GM19324 (cell line): Measurements from ENCODE around the gene MTIF2.
"Not testable (repeated sequence)": the region's sequence is repeated elsewhere in the genome, so short reads cannot be mapped to it uniquely, and the experiment has no call there.

Source experiments
- ATAC-seq: cut with Tn5 transposase; IDR thresholded peaks from one replicate; pipeline ENCODE4 v1.9.1; 2021; ENCODE audit warnings: mild to moderate bottlenecking, moderate library complexity; ENCODE audit not compliant: unreplicated experiment, low FRiP score

The MTIF2 gene

GRCh38 chr2:55204536-55204935 is 64.5 kb downstream of the MTIF2 start:
- no peak for ATAC-seq

- no peak for ATAC-seq
These were observed 68.6 kb downstream of the MTIF2 start for GRCh38 chr2:55200416-55200815.

GRCh38 chr2:55196526-55196925 is 72.5 kb downstream of the MTIF2 start:
- no peak for ATAC-seq

- ATAC-seq, result not testable (repeated sequence)
These were observed 77.1 kb downstream of the MTIF2 start for GRCh38 chr2:55191888-55192287.

DNA sequence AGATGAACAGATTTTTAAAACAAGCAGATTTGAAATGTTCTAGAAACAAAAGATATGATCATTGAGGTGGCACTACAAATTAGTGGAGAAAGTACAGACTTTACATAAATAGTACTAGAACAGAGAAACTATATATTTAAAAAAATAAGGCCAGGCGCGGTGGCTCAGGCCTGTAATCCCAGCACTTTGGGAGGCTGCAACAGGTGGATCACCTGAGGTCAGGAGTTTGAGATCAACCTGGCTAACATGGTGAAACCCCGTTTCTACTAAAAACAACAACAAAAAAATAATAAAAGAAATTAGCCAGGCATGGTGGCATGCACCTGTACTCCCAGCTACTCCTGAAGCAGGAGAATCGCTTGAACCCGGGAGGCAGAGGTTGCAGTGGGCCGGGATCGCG is 82.2 kb downstream of the MTIF2 start:
- not testable (repeated sequence) for ATAC-seq
